HuH-7 (cell line): ENCODE measurements around the gene TSPEAR.
"Not testable (repeated sequence)": the region's sequence is repeated elsewhere in the genome, so short reads cannot be mapped to it uniquely, and the experiment has no call there.

Source experiments
- DNase-seq: peaks from one replicate; pipeline ENCODE4 v3.0.0; 2011; ENCODE audit warnings: low spot score

The TSPEAR gene

DNA sequence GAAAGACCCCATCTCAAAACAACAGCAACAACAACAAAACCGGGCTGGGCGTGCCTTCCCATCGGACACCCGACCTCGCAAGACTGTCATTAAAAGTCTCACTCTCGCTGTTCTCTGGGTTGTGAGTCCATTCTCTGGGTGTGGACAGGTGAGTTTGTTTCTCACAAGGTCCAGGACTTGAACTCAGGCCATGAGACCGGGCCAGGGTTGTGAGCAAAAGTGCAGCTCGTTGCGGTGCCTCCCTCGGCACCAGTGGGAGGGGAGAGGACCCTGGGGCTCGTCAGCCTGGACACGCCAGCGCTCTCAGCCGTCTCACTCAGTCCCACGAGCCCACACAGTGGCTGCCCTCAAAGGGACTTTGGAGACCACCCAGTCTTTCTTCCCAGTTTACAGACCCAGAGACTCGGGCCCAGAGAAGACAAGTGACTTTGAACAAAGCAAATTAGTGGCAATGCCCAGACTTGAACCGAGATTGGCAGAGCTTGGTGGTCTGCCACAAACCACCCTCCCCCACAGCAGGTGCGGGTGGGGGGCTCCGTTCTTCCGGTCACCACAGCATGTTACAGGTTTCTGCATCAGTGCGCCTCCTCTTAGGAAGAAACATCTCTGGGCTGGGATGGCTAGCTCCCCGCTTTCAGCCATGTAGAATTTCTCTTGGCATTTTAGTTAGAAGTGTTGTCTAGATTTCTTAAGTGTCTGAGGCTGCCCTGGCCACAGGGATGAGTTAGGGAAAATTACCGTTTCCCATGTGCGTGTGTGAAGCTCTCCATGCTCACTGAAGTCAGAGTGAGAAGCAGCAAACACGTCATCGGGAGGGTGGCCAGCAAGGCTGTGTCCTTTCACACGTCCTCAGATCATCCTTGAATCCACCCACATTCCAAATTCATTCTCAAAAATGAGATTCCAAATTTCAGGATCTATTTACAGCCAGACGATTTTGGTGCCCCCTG, 227.8 kb downstream of the TSPEAR start:
- DNase-seq, result no peak

DNA sequence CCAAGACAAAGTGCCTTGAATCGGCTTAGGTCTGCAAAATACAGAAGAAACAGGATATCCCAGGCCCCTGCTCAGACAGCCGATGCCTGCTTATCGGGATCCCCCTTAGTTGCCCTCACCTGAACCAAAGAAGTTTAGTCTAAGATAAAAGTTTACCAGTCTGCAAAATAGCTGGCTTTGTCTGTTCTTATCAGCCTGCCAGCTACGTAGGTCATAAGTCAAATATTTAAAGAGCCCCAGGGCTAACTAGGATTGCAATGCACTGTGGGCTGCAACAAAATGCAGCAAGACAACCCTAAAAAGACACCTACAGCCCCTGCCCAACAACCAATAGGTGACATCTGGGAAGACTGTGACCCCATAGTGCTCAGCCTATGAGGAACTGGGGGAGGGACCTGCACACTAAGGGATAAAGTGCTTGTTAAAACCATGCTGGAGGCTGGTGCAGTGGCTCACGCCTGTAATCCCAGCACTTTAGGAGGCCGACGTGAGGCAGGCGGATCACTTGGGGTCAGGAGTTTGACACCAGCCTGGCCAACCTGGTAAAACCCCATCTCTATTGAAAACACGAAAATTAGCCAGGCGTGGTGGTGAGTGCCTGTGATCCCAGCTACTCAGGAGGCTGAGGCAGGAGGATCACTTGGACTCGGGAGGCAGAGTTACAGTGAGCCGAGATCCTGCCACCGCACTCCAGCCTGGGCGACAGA, 228.6 kb downstream of the TSPEAR start:
- DNase-seq, result peak; percentile 77

DNA sequence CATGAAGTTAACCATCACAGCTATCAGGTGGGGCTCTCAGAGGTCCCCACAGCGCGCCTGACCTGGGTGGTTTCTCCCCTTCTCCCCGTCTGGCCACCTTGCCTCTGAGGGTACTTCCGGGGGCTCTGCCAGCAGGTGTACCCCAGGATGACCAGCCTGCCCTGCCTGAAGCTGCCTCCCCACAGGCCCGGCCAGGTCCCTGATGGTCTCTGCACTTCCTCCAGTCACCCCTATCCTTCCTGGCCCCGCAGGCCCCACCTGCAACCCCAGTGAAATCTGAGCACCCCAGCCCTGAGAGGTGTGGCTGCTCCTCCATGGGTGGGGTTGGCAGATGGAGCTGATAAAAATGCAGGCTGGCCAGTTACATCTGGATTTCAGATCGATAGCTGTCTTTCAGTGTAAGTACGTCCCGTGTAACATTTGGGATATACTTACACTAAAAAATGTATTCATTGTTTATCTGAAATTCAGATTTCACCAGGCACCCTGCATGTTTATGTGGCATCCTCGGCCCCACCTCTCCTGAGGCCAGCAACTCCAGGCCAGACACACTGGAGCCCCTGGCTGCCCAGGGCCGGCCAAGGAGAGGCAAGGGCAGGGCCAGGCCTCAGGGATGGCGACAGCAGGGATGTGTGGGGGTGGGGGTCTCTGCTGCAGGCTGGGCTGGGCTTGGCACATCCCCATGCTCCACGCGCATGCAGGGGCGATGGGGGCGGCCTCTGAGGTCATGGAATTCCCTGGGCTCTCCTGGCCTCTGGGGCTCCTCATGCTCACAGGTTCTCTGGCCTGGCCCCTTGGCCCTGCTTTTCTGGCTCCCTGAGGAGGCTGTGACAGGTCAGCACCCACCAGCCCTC, 230.9 kb downstream of the TSPEAR start:
- DNase-seq, result no peak

DNA sequence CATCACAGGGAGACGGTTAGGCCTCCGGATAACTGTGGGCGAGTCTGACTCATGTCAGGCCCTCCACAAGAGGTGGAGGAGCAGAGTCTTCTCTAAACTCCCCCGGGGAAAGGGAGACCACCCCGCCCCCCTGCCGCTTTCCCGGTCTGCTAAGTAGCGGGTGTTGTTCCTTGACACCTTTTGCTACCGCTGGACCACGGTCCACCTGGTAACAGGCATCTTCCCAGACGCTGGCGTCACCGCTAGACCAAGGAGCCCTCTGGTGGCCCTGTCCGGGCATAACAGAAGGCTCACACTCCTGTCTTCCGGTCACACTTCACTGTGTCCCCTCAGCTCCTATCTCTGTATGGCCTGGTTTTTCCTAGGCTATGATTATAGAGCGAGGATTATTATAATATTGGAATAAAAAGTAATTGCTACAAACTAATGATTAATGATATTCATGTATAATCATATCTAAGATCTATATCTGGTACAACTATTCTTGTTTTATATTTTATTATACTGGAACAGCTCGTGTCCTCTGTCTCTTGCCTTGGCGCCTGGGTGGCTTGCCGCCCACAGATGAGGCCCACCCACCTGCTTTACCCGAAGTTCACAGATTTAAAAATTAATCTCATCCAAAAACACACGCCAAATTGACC, 231.7 kb downstream of the TSPEAR start:
- not testable (repeated sequence) for DNase-seq

DNA sequence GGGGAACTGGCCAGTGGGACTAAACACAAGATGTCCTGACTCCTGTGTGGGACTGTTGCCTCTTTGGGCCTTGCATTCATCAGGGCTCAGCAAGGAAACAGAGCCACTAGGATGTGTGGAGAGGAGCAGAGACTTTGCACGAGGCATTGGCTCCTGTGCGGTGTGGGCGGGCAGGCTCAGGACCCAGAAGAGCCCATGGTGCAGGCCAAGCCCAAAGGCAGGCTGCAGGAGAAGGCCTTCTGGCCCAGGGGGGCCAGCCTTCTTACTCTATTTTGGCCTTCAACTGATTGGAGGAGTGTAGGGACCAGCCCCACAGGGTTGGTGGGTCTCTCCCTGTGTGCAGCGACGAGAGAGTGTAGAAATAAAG, 232.6 kb downstream of the TSPEAR start:
- DNase-seq, result no peak

DNA sequence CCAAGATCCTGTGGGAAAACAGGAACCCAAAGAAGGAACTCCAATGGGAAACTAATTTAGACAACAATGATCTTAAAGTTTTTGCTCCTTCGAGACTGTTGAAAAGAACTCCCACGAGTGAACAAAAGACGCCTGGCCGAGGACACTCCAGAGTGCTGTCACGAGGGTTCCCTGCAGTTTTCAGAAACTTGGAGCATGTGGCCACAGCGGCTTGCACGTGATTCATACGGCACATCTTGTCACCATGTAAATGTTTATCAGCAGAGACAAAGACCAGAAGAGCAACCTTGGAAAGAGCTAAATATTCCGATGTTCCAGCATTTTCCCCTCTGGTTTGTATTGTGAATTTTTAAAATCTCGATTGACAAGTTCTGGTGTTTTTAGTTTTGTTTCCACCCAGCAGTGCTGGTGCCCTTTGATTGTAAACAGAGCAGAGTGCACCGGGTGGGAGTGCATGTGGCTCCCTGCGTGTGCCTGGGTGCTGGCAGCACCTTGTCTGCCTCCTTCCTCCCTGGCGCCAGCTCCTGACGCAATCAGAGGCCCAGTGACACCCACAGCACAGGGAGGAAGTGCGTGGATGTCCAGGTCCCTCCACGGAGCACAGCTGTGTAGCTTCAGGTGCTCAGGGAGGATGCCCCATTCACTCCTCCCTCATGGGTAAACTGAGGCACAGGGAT, 233.1 kb downstream of the TSPEAR start:
- DNase-seq, result no peak

DNA sequence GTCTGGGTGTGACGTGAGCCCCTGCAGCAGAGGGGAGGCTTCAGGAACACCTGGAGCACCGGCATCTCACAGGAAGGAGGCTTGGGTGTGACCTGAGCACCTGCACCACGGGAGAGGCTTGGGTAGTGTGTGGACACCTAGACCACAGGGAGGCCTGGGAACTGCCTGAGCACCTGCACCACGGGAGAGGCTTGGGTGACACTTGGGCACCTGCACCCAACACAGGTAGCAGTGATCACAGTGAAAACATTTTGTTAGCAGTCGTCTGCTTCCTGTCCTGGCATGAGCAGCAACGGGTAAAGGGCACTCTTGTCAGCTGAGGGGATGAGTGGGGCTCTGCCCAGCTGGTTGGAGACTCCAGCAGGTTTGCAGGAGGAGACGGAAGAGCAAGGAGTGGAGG, 233.7 kb downstream of the TSPEAR start:
- DNase-seq, result no peak

DNA sequence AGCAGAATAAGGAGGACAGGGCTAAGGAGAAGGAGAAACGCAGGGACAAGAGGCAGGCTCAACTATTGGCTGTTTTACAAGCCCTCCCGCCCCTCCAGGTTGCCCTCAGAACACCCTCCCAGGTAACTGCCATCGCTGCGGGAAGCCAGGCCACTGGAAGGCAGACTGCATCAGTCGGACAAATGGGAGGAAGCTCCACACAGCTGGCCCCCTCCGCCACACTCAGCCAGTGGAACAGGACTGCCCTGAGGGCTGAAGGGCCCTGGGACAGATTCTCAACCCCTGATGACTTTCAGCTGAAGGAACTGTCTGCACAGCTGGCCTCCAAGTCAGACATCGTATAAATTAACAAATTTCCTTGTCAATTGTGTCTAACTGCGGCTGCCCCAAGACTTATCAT, 234.2 kb downstream of the TSPEAR start:
- no peak for DNase-seq

DNA sequence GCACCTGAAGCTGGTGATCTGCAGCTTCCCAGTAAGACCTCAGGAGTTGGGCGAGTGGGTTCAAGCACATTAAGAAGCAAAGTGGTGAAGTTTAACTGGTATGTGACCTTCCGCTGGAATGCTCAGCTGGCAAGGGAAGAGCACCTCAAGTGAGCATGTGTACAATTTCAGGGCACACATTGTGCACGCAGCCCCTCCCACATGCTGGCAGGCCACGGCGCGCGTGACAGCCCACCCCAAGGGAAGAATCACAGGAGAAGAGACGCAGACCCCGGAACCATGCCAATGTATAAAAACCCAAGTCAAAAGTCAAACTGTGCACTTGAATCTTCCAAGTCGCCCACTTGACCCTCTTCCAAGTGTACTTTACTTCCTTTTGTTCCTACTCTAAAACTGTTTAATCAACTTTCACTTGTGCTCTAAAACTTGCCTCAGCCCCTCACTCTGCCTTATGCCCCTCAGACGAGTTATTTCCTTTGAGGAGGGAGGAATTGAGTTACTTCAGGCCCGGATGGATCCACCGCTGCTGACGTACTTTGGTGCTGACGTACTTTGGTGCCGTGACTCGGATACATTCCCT, 236.0 kb downstream of the TSPEAR start:
- no peak for DNase-seq

DNA sequence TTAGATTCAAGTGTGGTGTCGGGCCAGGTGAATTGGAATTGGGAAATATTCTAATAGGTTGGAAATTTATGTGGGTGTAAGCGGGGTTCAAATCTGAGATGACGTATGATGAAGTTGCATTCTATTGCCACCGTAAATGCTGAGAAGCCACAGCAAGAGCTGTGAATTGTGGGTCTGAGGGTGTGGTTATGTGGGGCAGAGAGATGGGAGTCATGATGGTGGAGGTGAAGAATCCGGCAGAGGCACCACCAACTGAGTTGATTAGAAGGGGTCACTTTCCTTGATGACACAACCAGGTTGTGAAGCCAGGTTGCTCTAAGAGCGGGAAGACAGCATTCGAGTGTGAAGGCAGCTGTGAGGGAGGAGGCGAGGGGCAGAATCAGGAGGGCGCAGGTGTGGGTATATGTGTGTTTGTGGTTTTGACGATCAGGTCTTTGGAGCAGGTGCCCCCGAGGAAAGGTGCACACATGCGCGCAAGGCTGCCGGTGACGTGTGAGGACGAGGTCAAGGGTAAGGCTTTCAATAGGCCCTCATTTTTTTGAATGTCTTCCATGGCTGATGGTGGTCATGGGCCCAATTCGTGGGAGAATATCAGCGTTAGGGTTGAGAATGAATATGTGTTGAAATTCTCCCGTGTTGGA, 237.3 kb downstream of the TSPEAR start:
- no peak for DNase-seq

DNA sequence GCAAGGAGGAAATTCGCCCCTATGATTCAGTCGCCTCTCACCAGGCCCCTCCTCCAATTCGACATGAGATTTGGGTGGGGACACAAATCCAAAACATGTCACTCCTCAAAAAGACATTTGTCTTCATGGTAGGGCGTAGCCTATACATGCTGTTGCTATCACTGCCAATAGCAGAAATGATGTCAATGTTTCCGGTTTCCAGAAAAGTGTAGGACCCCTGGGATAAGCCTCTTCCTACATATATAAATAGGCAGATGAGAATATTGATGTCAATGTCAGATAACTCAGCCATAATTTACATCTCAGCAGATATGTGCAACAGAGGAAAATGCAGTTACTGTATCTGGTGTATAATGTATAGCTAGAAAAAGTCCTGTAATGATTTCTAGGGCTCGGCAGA, 239.4 kb downstream of the TSPEAR start:
- no peak for DNase-seq

DNA sequence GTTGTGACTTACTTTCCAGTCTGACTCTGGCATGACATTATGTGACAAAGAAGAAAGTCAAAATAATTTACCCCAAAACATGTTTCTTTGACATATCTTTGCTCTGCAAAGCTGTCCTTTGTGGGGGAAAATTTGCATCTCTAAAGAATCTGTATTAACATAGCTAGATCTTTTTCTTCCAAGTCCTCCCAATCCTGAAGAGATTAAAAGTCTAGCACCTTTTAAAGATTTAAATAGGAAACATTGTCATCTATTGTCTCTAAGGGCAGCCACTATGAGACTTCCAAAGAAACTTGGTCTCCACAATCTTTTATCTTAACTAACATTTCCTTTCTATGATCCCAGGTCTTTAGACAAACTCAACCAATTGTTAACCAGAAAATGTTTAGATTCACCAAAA, 240.0 kb downstream of the TSPEAR start:
- no peak for DNase-seq

DNA sequence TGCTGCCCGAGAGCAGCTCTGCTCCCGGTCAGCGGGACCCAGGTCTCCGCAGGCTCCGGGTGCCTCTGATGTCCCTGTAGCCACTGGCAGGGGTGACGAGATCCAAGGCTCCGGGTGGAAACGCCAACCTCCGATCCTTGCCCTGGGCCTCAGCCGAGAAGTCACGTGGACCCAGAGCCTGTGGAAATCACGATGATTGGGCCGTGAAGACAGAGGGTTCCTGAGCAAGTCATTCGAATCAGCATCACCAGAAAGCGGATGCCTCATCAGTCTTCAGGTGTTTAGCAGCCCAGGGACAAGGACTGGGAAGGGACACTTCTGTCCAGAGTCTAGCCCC, 243.5 kb downstream of the TSPEAR start:
- no peak for DNase-seq

DNA sequence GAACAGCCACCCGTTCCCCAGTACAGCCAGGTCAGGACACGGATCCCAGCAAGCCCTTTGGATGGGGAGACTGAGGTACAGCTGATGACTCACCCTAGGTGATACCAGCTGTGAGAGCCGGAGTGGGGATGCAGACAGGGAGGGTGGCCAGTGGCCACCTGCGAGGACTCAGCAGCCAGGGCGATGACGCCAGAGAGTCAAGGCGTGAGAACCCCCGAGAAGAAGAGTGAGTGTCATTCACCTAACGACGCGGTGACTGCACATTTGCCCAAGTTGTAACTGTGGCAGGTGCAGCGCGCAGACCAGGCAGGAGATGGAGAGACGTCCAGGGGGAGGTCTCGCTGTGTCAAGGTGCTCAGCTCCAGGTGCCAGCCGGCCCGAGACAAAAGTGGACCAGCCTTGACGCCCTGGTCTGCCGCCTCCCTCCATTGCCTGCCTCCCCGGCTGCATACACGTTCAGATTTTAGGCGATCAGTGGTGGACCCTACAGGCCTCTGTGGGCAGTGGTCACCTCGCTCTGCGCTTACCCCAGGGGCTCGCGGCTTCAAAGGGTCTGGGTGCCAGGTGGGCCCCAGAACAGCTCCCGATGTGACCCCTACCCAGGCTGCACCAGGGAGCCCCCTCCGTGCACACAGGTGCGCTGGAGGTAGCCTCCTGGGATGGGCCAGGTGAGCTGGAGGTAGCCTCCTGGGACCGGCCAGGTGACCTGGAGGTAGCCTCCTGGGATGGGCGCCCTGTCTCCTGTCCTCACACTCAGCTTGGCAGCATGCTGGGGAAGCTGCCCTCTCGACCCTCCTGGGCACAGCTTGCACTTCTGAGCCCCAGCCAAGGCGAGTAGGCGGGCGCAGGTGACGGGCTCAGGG, 244.1 kb downstream of the TSPEAR start:
- DNase-seq, result no peak

DNA sequence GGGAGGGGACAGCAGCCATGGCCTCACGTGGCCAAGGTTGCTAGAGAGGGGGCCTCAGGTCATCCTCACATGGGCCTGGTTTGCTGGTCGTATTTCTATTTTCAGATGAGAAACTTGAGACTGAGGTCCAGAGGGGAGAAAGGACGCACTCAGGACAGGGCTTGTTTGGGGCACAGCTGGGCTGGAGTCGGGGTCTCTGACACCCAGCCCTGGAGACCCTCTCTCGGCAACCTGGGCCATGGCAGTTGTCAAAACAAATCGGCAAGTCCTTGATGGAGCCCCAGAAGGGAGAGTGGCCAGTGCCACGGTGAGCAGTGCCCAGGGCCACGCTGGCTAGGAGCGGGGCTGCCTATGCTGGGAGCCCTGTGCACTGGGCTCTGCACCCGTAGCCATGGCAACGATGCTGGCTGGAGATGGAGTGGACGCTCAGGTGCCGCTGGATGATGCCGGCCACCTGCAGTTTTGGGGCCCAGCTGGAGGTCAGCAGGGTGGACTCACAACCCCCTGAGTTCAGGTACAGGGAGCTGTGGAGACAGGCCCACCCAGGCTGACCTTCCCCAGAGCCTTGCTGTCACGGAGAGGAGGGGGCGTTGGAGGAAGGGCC, 244.9 kb downstream of the TSPEAR start:
- DNase-seq, result no peak

DNA sequence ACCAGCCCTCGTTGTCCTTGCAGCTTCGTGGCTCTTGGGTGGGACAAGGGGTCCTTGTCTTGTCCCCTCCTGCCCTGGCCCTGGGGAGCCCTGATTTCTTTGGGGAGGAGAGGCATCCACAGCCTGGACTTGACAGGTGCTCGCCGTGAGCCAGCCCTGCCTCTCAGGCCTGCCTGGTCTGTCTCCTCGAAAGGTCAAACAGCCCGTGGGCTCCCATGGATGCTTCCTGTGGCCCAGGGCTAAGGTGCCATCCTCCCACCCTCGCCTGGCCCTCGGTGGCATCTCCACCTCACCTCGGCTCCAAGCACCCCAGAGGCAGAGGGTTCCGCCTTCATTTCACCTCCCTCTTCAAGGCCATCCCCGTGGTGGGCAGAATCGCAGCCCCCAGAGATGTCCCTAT, 247.0 kb downstream of the TSPEAR start:
- DNase-seq, result no peak

DNA sequence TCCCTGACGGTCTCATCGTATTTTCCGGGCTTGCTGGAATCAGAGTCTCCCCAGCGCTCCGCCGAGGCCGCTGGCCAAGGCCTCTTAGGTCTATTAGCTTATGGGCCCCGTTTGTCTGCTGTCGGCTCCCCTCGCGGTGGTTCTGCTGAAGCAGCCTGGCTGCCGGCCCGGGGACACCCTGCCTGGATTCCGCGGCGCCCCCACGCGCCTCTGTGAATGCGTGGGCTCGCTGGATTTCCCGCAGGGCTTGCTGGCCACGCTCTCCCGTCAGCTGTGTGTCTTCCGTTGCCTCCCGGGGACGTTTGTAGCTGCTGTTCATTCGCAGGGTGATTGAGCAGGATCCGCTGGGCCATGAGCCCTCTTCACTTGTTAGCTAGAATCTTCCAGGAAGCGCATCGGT, 247.6 kb downstream of the TSPEAR start:
- no peak for DNase-seq

DNA sequence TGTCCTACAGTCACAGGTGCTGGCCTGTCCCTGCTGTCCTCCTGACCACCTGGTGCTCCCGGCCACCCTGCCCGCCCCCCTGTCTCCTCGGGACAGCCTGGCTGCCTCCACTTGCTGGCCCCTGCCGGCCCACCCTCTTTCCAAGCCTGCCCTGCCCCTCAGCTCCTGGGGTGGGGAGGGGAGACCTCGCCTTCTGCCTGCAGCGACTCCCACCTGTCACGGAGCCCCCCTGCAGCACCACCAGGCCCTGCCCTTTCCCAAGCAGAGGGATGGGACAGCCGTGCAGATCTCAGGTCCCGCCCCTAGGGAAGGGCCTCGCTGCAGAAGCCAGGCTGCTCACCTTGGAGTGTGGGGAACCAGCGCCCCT, 248.6 kb downstream of the TSPEAR start:
- no peak for DNase-seq

DNA sequence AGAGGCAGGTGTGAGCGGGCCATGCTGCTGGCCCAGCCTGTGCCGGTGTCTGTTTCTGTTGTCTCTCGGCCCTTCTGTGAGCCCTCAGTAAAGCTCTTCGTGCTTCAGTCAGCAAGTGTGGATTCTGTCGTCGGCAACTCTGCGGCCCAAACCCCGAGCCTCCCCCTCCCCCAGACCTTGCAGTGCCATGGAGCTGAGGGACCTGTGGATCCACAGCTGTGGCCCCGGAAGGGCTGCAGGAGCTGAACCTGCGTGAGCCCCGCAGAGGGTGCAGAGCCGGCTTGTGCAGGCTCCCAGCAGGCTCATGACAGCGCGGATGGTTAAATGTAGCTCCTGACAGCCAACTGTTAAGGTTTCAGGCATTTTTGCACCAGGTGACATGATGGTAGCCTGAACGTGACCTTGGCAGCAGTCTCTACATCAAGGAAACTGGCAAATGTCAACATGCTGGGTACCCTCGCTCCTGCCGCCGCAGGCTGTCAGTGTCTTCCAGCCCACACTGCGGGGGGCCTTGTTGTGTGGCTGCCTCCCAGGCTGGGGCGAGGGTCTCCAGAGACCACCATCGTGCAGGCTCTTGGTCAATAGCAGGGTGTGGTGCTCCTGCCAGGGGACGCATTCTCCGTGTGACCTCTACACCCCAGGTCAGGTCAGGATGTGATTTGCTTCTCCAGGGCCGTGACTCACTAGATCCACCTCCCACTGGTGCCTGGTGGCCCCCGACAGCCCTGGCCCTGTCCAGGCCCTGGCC, 249.1 kb downstream of the TSPEAR start:
- no peak for DNase-seq
